GM12878 (cell line): ENCODE measurements around the gene TAGLN. TPM values are rescaled to one million over a fixed set of nuclear protein-coding genes. Genes with fewer than 3 reads are reported as not detected.
A peak's percentile ranks its signal among the peaks of the same experiment; 100 is the strongest.

ENCODE experiments used
- CHD1 ChIP-seq: IDR thresholded peaks from 2 replicates; pipeline ENCODE4 v1.6.1; 2012; ENCODE audit warnings: low read depth, low read length, improper control_type of control experiment
- CHD4 ChIP-seq: fragments of 200-600 bp; sonication (generic); IDR thresholded peaks from 2 replicates; pipeline ENCODE4 v1.6.1; 2016; ENCODE audit warnings: mild to moderate bottlenecking
- EP300 ChIP-seq, 2 experiments: fragments of 150-350 bp in 1 of 2; IDR thresholded peaks; 2 replicates each; pipeline ENCODE4 v1.6.1; 2011 to 2012; ENCODE audit warnings: low read depth in 2 of 2, low read length in 2 of 2, borderline replicate concordance in 1 of 2, improper control_type of control experiment in 1 of 2, inconsistent platforms in 1 of 2; ENCODE audit not compliant: control insufficient read depth in 1 of 2
- EZH2 ChIP-seq: IDR thresholded peaks from 2 replicates; pipeline ENCODE4 v1.6.1; 2012; ENCODE audit warnings: low read depth, mild to moderate bottlenecking, control low read depth, inconsistent platforms, low read length, borderline replicate concordance; ENCODE audit not compliant: control insufficient read depth
- JUNB ChIP-seq: IDR thresholded peaks from 2 replicates; pipeline ENCODE4 v1.6.1; 2016; ENCODE audit warnings: antibody characterized with exemption, mild to moderate bottlenecking
- MEF2A ChIP-seq: IDR thresholded peaks from 2 replicates; pipeline ENCODE4 v1.6.1; 2011; ENCODE audit warnings: low read depth, mild to moderate bottlenecking, low read length, moderate library complexity; ENCODE audit not compliant: insufficient read depth
- NFYA ChIP-seq: IDR thresholded peaks from 2 replicates; pipeline ENCODE4 v1.6.1; 2011; ENCODE audit warnings: low read depth, mild to moderate bottlenecking, low read length, improper control_type of control experiment, borderline replicate concordance
- NFYB ChIP-seq: IDR thresholded peaks from 2 replicates; pipeline ENCODE4 v1.6.1; 2011; ENCODE audit warnings: low read depth, mild to moderate bottlenecking, low read length, improper control_type of control experiment, moderate library complexity; ENCODE audit not compliant: insufficient read depth
- NR2F1 ChIP-seq: fragments of 450-650 bp; conservative IDR thresholded peaks from 2 replicates; pipeline ENCODE4 v1.6.1; 2017; ENCODE audit warnings: mild to moderate bottlenecking
- PAX8 ChIP-seq: fragments of 450-650 bp; IDR thresholded peaks from 2 replicates; pipeline ENCODE4 v1.6.1; 2017; ENCODE audit warnings: mild to moderate bottlenecking, moderate library complexity
- POU2F2 ChIP-seq: IDR thresholded peaks from 3 replicates; pipeline ENCODE4 v1.6.1; 2011; ENCODE audit warnings: low read depth, mild to moderate bottlenecking, low read length, borderline replicate concordance
- RAD21 ChIP-seq: IDR thresholded peaks from 2 replicates; pipeline ENCODE4 v1.6.1; 2011; ENCODE audit warnings: mild to moderate bottlenecking, low read depth, low read length, moderate library complexity; ENCODE audit not compliant: insufficient read depth
- SMAD1 ChIP-seq: fragments of 450-650 bp; IDR thresholded peaks from 2 replicates; pipeline ENCODE4 v1.6.1; 2018; ENCODE audit warnings: mild to moderate bottlenecking, low read depth; ENCODE audit not compliant: partially characterized antibody
- SMARCA5 ChIP-seq: fragments of 450-650 bp; IDR thresholded peaks from 2 replicates; pipeline ENCODE4 v1.6.1; 2017; ENCODE audit warnings: mild to moderate bottlenecking
- STAT3 ChIP-seq: IDR thresholded peaks from 2 replicates; pipeline ENCODE4 v1.6.1; 2011; ENCODE audit warnings: low read depth, low read length, improper control_type of control experiment
- TBL1XR1 ChIP-seq: IDR thresholded peaks from 2 replicates; pipeline ENCODE4 v1.6.1; 2012; ENCODE audit warnings: low read depth, low read length, improper control_type of control experiment
- TCF3 ChIP-seq: IDR thresholded peaks from 2 replicates; pipeline ENCODE4 v1.6.1; 2012; ENCODE audit warnings: low read depth, mild to moderate bottlenecking, low read length, borderline replicate concordance; ENCODE audit not compliant: insufficient read depth
- TCF7 ChIP-seq: IDR thresholded peaks from 2 replicates; pipeline ENCODE4 v1.6.1; 2014; ENCODE audit warnings: antibody characterized with exemption, borderline replicate concordance
- ZNF622 ChIP-seq: fragments of 450-650 bp; IDR thresholded peaks from 2 replicates; pipeline ENCODE4 v1.6.1; 2017; ENCODE audit warnings: mild to moderate bottlenecking, inconsistent platforms
- ZSCAN29 ChIP-seq: fragments of 450-650 bp; IDR thresholded peaks from 2 replicates; pipeline ENCODE4 v1.6.1; 2017; ENCODE audit warnings: mild to moderate bottlenecking, moderate library complexity
- ZZZ3 ChIP-seq: IDR thresholded peaks from 2 replicates; pipeline ENCODE4 v1.6.1; 2011; ENCODE audit warnings: low read depth; ENCODE audit not compliant: control insufficient read depth, insufficient read length
- polyA plus RNA-seq, 11 experiments: library from polyadenylated mRNA; depleted of rRNA in 4 of 11; unstranded in 6 of 11; stranded (reverse) in 5 of 11; fragments of >200 nt; fragmentation: Nextera tagmentation in 4 of 11; fragmentation: Illumina TruSeq in 1 of 11; extraction: Ambion mirVana in 4 of 11; extraction: Trizol in 1 of 11; gene quantifications; 1 replicate in 1 of 11; 2 replicates in 10 of 11; pipeline versions ENCODE4 v1.2.1 to v1.2.3, GENCODE V29; 2011 to 2016; ENCODE audit warnings: inconsistent platforms in 2 of 11, missing spikeins in 2 of 11, low read depth in 1 of 11
- total RNA-seq, 4 experiments: library from RNA; depleted of rRNA in 3 of 4; stranded (reverse); fragments of >200 nt in 3 of 4; fragmentation: Illumina TruSeq in 1 of 4; extraction: Trizol in 1 of 4; gene quantifications; 2 replicates each; pipeline versions ENCODE4 v1.2.1 to v1.2.3, GENCODE V29; 2013 to 2021
- TF ChIP-seq, protein P1 (sequence below): fragments of 450-650 bp; IDR thresholded peaks from 2 replicates; pipeline ENCODE4 v1.6.1; 2017; ENCODE audit warnings: mild to moderate bottlenecking, low read depth, inconsistent platforms; ENCODE audit not compliant: poor library complexity, severe bottlenecking
- TF ChIP-seq, protein P2 (sequence below): IDR thresholded peaks from 2 replicates; pipeline ENCODE4 v1.6.1; 2011; ENCODE audit warnings: low read depth, low read length, improper control_type of control experiment, borderline replicate concordance
- TF ChIP-seq, protein P3 (sequence below): fragments of 450-650 bp; IDR thresholded peaks from 2 replicates; pipeline ENCODE4 v1.6.1; 2017; ENCODE audit warnings: low read depth, mild to moderate bottlenecking, moderate library complexity
- TF ChIP-seq, protein P4 (sequence below): IDR thresholded peaks from 2 replicates; pipeline ENCODE4 v1.6.1; 2012; ENCODE audit warnings: low read depth, low read length, improper control_type of control experiment

TAGLN gene
- total and polyA plus RNA-seq, 10 of the 15 experiments (the other 5 are each of a cell fraction or from before 2014, with no cell fraction given), result 0.26 to 4.6 (median 1.7) TPM

DNA sequence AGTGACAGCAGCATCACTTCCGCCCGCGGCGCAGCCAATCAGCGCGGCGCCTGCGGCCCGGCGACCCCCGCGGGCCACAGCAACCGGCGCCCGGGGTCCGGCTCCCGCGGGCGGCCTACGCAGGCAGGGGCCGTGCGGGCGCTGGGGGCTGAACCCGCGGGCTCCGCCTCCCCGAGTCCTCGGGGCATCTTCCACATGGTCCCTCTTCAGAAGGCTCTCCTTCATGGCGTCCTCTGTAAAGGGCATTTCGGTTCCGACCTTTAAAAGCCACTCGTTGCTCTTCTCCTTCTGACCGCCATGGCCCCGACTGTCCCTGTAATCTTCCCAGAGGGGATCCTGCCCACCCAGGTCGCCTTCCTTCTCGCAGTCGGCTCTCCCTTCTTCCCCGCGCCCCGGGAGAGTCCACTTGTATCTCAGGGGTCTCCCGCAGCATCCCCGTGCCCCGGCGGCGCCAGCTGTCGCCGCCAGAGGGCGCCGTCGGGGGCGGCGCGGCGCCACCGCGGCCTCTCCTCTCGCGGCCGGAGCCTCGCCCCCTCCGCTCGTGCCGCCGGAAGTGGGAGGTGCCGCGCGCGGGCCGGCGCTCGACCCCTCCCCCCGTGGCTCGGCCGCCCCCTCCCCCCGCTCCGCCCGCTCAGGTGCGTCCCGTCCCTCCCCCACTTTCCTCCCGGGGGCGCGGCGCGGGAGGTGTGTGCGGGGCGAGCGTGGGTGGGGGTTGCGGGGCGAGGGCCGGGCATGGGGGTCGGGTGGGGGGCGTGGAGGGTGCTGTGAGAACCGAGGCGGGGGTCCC, 33.1 kb downstream of the TAGLN start, which contains the start of gene RNF214 (continued):
- TF ChIP-seq, protein P1, sequence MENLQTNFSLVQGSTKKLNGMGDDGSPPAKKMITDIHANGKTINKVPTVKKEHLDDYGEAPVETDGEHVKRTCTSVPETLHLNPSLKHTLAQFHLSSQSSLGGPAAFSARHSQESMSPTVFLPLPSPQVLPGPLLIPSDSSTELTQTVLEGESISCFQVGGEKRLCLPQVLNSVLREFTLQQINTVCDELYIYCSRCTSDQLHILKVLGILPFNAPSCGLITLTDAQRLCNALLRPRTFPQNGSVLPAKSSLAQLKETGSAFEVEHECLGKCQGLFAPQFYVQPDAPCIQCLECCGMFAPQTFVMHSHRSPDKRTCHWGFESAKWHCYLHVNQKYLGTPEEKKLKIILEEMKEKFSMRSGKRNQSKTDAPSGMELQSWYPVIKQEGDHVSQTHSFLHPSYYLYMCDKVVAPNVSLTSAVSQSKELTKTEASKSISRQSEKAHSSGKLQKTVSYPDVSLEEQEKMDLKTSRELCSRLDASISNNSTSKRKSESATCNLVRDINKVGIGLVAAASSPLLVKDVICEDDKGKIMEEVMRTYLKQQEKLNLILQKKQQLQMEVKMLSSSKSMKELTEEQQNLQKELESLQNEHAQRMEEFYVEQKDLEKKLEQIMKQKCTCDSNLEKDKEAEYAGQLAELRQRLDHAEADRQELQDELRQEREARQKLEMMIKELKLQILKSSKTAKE, result no peak
- peak; percentile 90 for TF ChIP-seq SMARCA5
- peak; percentile 80; the same call in 1 of the 2 replicates for TF ChIP-seq TCF3
- TF ChIP-seq CHD4, result no peak
- TF ChIP-seq, protein P2, sequence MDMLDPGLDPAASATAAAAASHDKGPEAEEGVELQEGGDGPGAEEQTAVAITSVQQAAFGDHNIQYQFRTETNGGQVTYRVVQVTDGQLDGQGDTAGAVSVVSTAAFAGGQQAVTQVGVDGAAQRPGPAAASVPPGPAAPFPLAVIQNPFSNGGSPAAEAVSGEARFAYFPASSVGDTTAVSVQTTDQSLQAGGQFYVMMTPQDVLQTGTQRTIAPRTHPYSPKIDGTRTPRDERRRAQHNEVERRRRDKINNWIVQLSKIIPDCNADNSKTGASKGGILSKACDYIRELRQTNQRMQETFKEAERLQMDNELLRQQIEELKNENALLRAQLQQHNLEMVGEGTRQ, result no peak
- TF ChIP-seq ZZZ3, result no peak
- peak; percentile 11; the same call in 1 of the 2 replicates for TF ChIP-seq TBL1XR1
- TF ChIP-seq PAX8, result no peak
- no peak for TF ChIP-seq TCF7
- TF ChIP-seq EP300 (IDR thresholded peaks at IDR 0.05; ENCODE audit: borderline replicate concordance in 1 of 2, control insufficient read depth in 1 of 2, low read depth in 2 of 2, low read length in 2 of 2), result no peak
- TF ChIP-seq STAT3, result no peak
- peak; percentile 84 for TF ChIP-seq NFYB
- TF ChIP-seq ZNF622, result no peak
- peak; percentile 31; the same call in 1 of the 2 replicates for TF ChIP-seq RAD21
- TF ChIP-seq MEF2A, result no peak
- TF ChIP-seq NFYA, result no peak
- TF ChIP-seq JUNB, result no peak
- TF ChIP-seq POU2F2, result no peak
- no peak for TF ChIP-seq ZSCAN29
- no peak for TF ChIP-seq EZH2
- no peak for TF ChIP-seq SMAD1
- TF ChIP-seq, protein P3, sequence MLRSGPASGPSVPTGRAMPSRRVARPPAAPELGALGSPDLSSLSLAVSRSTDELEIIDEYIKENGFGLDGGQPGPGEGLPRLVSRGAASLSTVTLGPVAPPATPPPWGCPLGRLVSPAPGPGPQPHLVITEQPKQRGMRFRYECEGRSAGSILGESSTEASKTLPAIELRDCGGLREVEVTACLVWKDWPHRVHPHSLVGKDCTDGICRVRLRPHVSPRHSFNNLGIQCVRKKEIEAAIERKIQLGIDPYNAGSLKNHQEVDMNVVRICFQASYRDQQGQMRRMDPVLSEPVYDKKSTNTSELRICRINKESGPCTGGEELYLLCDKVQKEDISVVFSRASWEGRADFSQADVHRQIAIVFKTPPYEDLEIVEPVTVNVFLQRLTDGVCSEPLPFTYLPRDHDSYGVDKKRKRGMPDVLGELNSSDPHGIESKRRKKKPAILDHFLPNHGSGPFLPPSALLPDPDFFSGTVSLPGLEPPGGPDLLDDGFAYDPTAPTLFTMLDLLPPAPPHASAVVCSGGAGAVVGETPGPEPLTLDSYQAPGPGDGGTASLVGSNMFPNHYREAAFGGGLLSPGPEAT, result 0 out of 2 replicates have a peak, but pooled peaks have one; percentile 23
- peak; percentile 85 for TF ChIP-seq NR2F1
- peak; percentile 93; the same call in 1 of the 2 replicates for TF ChIP-seq CHD1
- TF ChIP-seq, protein P4, sequence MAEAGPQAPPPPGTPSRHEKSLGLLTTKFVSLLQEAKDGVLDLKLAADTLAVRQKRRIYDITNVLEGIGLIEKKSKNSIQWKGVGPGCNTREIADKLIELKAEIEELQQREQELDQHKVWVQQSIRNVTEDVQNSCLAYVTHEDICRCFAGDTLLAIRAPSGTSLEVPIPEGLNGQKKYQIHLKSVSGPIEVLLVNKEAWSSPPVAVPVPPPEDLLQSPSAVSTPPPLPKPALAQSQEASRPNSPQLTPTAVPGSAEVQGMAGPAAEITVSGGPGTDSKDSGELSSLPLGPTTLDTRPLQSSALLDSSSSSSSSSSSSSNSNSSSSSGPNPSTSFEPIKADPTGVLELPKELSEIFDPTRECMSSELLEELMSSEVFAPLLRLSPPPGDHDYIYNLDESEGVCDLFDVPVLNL, result no peak
